Adrenal gland (tissue), 5 donors: ENCODE data around the gene BCAT1.

Experiments used
- CTCF ChIP-seq, 6 experiments: fragments of 450-650 bp in 4 of 6; fragments of 200-600 bp in 2 of 6; sonication (generic) in 1 of 6; IDR thresholded peaks; 1 replicate in 5 of 6; 2 replicates in 1 of 6; pipeline versions ENCODE4 v1.5.1 to v1.8.0; 2016 to 2021; ENCODE audit warnings: antibody characterized with exemption in 6 of 6, mild to moderate bottlenecking in 2 of 6, moderate library complexity in 1 of 6
- POLR2A ChIP-seq, 2 donors: fragments of 450-650 bp; IDR thresholded peaks; one replicate each; pipeline ENCODE4 v1.6.1; 2017; ENCODE audit warnings: antibody characterized with exemption in 2 of 2, mild to moderate bottlenecking in 2 of 2, moderate library complexity in 1 of 2
- donor health status: DM: no; HTN: no; CAD: no.

- TF ChIP-seq CTCF (IDR thresholded peaks at IDR 0.05) (no peak), POLR2A (IDR thresholded peaks at IDR 0.05) (no peak)
These were observed 23.2 kb upstream of the BCAT1 start for GRCh38 chr12:24972078-24972477.
